ENCODE data around the gene SMARCD1.

DNA sequence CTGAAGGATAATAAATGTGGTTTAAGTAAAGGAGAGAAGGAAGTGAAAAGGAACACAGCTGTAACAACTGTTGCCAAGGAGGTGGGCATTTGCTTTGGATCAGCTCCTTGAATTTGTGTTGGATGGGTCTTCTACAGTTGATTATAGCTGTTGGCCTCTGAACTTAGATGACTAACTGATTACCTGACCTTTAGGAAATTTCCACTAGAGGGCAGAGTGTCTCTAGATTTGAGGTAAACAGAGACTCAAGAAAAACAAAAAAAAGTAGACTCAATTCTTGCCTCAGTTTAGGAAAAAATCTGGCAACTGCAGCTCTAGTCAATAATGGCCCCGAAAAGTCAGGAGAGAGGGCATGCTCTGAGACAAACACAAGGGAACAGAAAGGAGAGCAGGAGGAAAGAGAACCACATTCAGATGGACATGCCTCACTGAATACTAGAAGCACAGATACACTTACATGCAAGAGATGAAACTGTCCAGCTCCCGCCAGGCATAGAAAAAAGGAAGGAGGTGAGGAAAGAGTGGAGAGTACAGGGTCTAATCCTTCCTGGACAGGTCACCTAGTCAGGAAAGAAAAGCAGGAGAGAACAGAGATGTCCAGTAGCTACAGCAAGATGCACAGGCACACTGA is 47.5 kb downstream of the SMARCD1 start:
- TF ChIP-seq, protein P1, sequence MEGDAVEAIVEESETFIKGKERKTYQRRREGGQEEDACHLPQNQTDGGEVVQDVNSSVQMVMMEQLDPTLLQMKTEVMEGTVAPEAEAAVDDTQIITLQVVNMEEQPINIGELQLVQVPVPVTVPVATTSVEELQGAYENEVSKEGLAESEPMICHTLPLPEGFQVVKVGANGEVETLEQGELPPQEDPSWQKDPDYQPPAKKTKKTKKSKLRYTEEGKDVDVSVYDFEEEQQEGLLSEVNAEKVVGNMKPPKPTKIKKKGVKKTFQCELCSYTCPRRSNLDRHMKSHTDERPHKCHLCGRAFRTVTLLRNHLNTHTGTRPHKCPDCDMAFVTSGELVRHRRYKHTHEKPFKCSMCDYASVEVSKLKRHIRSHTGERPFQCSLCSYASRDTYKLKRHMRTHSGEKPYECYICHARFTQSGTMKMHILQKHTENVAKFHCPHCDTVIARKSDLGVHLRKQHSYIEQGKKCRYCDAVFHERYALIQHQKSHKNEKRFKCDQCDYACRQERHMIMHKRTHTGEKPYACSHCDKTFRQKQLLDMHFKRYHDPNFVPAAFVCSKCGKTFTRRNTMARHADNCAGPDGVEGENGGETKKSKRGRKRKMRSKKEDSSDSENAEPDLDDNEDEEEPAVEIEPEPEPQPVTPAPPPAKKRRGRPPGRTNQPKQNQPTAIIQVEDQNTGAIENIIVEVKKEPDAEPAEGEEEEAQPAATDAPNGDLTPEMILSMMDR (conservative IDR thresholded peaks at IDR 0.05; ENCODE audit: low read length) = no peak
- TF ChIP-seq EZH2phosphoT487 (IDR thresholded peaks at IDR 0.05; ENCODE audit: borderline replicate concordance) = no peak
